ENCODE measurements around the gene ALPK1. TPM values are rescaled to one million over a fixed set of nuclear protein-coding genes. Genes with fewer than 3 reads are reported as not detected.

ALPK1 gene
- total and polyA plus RNA-seq, 4 donors: 2.8 to 14.0 (median 4.7) TPM

DNA sequence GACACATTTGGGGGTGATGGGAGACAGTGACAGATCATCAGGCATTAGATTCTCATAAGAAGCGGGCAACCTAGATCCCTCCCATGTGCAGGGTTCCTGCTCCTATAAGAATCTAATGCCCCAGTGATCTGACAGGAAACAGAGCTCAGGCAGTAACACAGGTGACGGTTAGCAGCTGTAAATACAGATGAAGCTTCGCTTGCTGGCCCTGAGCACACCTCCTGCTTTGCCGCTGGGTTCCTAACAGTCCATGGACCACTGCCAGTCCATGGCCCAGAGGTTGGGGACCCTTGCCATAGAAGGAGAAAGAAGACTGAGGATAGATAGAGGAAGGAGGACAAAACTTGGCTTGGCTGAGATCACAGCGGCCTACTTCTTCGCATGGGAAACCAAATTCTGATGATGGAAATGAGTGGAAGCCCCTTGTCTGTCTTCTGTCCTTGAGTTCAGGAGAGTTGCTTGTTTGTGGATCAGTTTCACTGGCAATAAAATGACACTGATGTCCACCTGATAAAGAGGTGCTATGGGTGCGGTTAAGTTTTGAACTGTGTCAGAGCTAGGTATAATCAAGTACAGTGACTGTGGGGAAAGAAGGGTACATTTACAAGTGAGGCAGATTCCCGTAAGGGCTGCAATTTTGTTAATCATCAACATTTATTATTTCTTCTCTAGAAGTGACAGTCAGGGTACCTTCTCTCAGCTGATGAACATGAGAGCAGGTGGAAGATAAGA, 9.7 kb upstream of the ALPK1 start:
- DNase-seq (ENCODE audit: low spot score): no peak
- Histone ChIP-seq H3K9me3 (ENCODE audit: control insufficient read depth in 4 of 4, low read length in 3 of 4) (no peaks in the 10 kb centered on the region), H3K9ac (ENCODE audit: low read depth in 1 of 2, low read length in 2 of 2) (no peak overlapping the region), H3K36me3 (ENCODE audit: control insufficient read depth in 4 of 4, insufficient read depth in 3 of 4, low read depth in 1 of 4, low read length in 3 of 4) (no peaks in the 10 kb centered on the region), H3K27me3 (ENCODE audit: control insufficient read depth in 4 of 4, insufficient read depth in 4 of 4, low read length in 3 of 4) (no peaks in the 10 kb centered on the region), H3K4me3 (ENCODE audit: low read depth in 1 of 3, low read length in 3 of 3) (no peak overlapping the region), H3K4me1 (ENCODE audit: control insufficient read depth in 4 of 4, insufficient read depth in 4 of 4, low read length in 3 of 4) (peaks cover 5 to 18% (median 11%) of the 10 kb centered on the region in 4 donors), H3K27ac (ENCODE audit: low read depth in 1 of 2, low read length in 2 of 2) (no peak overlapping the region)
- 87% methylated on average over 8 of the region's 8 CpGs for WGBS
- TF ChIP-seq, protein P1, sequence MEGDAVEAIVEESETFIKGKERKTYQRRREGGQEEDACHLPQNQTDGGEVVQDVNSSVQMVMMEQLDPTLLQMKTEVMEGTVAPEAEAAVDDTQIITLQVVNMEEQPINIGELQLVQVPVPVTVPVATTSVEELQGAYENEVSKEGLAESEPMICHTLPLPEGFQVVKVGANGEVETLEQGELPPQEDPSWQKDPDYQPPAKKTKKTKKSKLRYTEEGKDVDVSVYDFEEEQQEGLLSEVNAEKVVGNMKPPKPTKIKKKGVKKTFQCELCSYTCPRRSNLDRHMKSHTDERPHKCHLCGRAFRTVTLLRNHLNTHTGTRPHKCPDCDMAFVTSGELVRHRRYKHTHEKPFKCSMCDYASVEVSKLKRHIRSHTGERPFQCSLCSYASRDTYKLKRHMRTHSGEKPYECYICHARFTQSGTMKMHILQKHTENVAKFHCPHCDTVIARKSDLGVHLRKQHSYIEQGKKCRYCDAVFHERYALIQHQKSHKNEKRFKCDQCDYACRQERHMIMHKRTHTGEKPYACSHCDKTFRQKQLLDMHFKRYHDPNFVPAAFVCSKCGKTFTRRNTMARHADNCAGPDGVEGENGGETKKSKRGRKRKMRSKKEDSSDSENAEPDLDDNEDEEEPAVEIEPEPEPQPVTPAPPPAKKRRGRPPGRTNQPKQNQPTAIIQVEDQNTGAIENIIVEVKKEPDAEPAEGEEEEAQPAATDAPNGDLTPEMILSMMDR (IDR thresholded peaks at IDR 0.05; ENCODE audit: low read depth, low read length, missing input control): no peak
- TF ChIP-seq SP1 (IDR thresholded peaks at IDR 0.05): no peak
- TF ChIP-seq, protein P2, sequence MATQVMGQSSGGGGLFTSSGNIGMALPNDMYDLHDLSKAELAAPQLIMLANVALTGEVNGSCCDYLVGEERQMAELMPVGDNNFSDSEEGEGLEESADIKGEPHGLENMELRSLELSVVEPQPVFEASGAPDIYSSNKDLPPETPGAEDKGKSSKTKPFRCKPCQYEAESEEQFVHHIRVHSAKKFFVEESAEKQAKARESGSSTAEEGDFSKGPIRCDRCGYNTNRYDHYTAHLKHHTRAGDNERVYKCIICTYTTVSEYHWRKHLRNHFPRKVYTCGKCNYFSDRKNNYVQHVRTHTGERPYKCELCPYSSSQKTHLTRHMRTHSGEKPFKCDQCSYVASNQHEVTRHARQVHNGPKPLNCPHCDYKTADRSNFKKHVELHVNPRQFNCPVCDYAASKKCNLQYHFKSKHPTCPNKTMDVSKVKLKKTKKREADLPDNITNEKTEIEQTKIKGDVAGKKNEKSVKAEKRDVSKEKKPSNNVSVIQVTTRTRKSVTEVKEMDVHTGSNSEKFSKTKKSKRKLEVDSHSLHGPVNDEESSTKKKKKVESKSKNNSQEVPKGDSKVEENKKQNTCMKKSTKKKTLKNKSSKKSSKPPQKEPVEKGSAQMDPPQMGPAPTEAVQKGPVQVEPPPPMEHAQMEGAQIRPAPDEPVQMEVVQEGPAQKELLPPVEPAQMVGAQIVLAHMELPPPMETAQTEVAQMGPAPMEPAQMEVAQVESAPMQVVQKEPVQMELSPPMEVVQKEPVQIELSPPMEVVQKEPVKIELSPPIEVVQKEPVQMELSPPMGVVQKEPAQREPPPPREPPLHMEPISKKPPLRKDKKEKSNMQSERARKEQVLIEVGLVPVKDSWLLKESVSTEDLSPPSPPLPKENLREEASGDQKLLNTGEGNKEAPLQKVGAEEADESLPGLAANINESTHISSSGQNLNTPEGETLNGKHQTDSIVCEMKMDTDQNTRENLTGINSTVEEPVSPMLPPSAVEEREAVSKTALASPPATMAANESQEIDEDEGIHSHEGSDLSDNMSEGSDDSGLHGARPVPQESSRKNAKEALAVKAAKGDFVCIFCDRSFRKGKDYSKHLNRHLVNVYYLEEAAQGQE (IDR thresholded peaks at IDR 0.05): no peak
- TF ChIP-seq, protein P3, sequence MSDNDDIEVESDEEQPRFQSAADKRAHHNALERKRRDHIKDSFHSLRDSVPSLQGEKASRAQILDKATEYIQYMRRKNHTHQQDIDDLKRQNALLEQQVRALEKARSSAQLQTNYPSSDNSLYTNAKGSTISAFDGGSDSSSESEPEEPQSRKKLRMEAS (IDR thresholded peaks at IDR 0.05): no peak

DNA sequence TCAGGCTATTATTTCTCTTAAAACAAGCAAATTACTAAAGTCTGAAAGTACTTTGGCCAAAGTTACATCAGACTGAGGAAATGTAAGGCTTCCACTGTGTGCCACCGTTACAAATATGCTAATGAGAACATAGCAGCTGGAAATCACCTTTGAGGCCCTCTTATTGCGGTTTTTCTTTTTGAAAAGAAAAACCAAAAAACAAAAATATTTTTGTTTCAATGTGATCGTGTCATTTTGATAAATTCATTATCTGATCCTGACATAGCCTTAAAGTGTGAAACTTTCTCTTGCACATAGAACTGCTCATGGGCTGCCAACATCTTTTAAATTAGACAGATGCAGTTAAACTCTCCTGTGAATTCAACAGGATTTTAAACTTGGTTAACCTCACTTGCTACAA, 8.7 kb upstream of the ALPK1 start:
- Histone ChIP-seq H3K4me3 (ENCODE audit: low read depth in 1 of 3, low read length in 3 of 3) (no peak overlapping the region), H3K27ac (ENCODE audit: low read depth in 1 of 2, low read length in 2 of 2) (no peak overlapping the region), H3K27me3 (ENCODE audit: control insufficient read depth in 4 of 4, insufficient read depth in 4 of 4, low read length in 3 of 4) (no peaks in the 10 kb centered on the region), H3K9me3 (ENCODE audit: control insufficient read depth in 4 of 4, low read length in 3 of 4) (no peaks in the 10 kb centered on the region), H3K36me3 (ENCODE audit: control insufficient read depth in 4 of 4, insufficient read depth in 3 of 4, low read depth in 1 of 4, low read length in 3 of 4) (no peaks in the 10 kb centered on the region), H3K4me1 (ENCODE audit: control insufficient read depth in 4 of 4, insufficient read depth in 4 of 4, low read length in 3 of 4) (peaks cover 5 to 12% (median 9%) of the 10 kb centered on the region in 4 donors), H3K9ac (ENCODE audit: low read depth in 1 of 2, low read length in 2 of 2) (no peak overlapping the region)
- DNase-seq (ENCODE audit: low spot score): no peak
- no peak for TF ChIP-seq TAF1 (conservative IDR thresholded peaks at IDR 0.05)
- no peak for TF ChIP-seq RAD21 (IDR thresholded peaks at IDR 0.05)
- no peak for TF ChIP-seq SP1 (IDR thresholded peaks at IDR 0.05)
- TF ChIP-seq EGR1 (IDR thresholded peaks at IDR 0.05; ENCODE audit: low read depth in 2 of 2): no peak
- TF ChIP-seq, protein P3 (IDR thresholded peaks at IDR 0.05): no peak
- TF ChIP-seq, protein P4, sequence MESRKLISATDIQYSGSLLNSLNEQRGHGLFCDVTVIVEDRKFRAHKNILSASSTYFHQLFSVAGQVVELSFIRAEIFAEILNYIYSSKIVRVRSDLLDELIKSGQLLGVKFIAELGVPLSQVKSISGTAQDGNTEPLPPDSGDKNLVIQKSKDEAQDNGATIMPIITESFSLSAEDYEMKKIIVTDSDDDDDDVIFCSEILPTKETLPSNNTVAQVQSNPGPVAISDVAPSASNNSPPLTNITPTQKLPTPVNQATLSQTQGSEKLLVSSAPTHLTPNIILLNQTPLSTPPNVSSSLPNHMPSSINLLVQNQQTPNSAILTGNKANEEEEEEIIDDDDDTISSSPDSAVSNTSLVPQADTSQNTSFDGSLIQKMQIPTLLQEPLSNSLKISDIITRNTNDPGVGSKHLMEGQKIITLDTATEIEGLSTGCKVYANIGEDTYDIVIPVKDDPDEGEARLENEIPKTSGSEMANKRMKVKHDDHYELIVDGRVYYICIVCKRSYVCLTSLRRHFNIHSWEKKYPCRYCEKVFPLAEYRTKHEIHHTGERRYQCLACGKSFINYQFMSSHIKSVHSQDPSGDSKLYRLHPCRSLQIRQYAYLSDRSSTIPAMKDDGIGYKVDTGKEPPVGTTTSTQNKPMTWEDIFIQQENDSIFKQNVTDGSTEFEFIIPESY (IDR thresholded peaks at IDR 0.05): no peak
- no peak for TF ChIP-seq GABPA (IDR thresholded peaks at IDR 0.05 in 1 of 2, conservative IDR thresholded peaks at IDR 0.05 in 1 of 2)
- no peak for TF ChIP-seq JUND (IDR thresholded peaks at IDR 0.05)
- 76% methylated on average over 3 of the region's 3 CpGs for whole genome bisulfite sequencing
